GM18861 (cell line): Measurements from ENCODE around the gene MYOM3.
"Not testable (repeated sequence)": the region's sequence is repeated elsewhere in the genome, so short reads cannot be mapped to it uniquely, and the experiment has no call there.

Source experiments
- ATAC-seq: cut with Tn5 transposase; IDR thresholded peaks from one replicate; pipeline ENCODE4 v1.9.1; 2021; ENCODE audit not compliant: unreplicated experiment

Gene MYOM3

DNA sequence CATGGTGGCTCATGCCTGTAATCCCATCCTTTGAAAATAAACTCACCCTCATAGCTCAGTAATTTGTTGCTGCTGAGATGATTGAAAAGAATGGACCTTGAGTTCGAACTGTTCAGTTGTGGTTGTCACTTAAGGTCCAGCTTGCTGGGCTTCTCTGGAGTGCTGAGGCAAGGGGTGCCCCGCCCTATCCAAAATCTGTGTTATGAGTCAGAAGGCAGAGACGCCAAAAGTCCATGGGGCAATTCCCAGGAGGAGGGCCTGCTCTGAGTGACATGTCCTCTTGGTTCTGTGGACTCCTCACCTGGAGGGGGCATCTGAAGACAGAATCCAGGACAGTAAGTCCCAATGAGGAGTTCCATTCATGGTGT, 64.8 kb downstream of the MYOM3 start:
- ATAC-seq: no peak

DNA sequence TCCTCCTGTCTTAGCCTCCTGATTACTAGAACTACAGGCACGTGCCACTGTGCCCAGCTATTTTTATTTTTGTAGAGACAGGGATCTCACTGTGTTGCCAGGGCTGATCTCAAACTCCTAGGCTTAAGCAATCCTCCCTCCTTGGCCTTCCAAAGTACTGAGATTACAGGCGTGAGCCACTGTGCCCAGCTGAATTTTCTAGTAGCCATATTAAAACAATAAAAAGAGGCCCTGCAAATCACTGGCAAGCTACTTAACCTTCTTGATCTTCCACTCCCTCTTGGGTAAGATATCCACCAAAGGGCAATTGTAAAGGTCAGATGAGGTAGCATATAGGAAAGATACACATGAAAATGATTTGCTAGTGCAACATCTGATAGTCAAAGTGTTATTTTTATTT, 66.2 kb downstream of the MYOM3 start:
- no peak for ATAC-seq

DNA sequence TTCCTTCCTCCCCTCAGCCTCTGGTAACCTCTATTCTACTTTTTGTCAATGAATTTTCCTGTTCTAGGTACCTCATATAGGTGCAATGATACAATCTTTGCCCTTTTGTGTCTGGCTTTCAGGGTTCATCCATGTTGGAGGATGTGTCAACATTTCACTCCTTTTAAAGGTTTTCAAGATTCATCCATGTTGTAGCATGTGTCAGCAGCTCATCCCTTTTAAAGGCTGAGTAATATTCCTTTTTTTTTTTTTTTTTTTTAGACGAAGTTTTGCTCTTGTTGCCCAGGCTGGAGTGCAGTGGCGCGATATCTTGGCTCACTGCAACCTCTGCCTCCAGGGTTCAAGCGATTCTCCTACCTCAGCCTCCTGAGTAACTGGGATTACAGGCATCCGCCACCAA, 67.3 kb downstream of the MYOM3 start:
- ATAC-seq: not testable (repeated sequence)

DNA sequence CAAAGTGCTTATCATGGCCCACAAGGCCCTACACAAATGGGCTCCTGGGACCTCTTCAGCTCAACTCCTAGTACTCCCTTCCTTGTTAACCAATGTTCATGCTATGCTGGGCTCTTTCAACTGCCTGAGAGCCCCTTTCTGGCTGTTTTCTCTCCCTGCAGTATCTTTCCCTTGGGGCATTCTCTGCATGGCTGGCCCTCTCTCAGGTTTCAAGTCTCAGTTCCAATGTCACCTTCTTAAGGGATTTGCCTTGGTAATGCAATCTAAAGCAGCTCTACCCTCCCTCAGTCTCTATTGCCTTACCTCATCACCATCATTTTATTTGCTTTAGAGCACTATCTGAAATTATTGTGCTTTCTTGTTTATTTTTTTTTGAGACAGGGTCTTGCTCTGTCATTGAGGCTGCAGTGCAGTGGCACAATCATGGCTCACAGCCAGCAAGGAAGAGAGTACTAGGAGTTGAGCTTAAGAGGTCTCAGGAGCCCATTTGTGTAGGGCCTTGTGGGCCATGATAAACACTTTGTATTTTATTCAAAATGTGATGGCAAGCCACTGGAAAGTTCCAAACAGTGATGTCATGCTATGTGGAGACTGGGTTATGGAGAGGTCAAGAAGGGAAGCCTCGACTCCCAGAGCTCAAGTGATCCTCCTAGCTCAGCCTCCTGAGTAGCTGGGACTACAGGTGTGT, 68.4 kb downstream of the MYOM3 start:
- no peak for ATAC-seq

DNA sequence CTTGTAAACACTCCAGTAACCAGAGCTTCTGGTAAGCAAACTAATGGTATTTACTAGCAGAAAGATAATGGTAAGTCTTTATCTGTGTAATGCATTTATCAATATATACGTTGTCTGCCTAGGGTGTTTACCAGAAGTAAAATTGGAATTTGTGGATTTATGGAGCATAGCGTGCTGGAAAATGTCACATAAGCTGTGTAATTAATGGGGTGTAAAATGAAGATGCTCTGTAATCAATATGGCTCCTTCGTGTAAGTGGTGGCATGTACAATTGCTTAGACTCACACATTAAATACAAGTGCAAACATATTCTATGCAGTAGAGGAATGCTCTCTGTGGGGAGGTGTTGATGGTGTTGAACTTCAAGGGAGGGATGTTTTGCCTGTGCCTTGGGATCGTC, 69.6 kb downstream of the MYOM3 start:
- no peak for ATAC-seq

DNA sequence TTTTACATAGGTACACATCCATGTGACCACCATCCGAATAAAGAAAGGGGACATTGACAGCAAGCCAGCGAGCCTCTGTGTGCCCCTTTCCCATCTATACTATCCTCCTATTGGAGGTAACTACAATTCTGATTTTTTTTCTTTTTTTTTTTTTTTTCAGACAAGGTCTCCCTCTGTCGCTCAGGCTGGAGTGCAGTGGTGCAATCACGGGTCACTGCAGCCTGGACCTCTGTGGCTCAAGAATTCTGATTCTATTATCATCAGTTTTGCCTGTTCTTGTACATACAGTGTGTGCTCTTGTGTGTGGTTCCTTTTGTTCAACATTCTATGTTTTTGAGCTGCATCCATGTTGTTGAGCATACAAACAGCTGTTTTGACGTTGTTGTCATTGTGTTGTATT, 75.8 kb downstream of the MYOM3 start:
- ATAC-seq: no peak

DNA sequence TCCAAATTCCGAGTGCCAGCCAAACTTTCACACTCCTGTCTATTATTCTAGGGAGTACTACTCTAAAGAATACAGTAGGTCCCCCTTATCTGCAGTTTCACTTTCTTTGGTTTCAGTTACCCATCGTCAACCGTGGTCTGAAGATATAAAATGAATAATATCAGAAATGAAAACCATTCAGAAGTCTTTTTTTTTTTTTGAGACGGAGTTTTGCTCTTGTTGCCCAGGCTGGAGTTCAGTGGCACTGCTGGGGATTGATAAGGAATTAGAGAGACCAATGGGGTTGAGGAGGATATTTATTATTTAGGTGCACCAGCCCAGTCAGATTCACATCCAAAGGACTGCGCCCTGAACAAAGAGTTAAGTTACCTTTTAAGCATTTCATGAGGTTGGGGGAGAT, 79.0 kb downstream of the MYOM3 start:
- no peak for ATAC-seq

DNA sequence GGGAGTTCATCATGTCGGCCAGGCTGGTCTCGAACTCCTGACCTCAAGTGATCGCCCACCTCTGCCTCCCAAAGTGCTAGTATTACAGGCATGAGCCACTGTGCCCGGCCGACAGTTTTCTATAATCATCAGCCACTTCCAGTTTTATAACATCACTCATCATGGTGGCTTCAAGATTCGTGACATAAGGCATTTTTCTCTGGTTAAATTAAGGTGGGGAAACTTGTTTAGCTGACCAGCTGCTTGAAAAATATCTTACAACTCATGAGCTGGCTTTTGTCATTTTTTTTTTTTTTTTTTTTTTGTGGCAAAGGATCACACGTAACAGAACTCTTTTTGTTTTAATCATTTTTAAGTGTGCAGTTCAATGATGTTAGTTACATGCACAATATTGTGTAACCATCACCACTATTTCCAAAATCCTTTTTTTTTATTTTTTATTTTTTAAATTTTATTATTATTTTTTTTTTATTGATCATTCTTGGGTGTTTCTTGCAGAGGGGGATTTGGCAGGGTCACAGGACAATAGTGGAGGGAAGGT, 80.9 kb downstream of the MYOM3 start:
- ATAC-seq: not testable (repeated sequence)

GRCh38 chr1:24027838-24028468, 84.0 kb downstream of the MYOM3 start:
- ATAC-seq: no peak

DNA sequence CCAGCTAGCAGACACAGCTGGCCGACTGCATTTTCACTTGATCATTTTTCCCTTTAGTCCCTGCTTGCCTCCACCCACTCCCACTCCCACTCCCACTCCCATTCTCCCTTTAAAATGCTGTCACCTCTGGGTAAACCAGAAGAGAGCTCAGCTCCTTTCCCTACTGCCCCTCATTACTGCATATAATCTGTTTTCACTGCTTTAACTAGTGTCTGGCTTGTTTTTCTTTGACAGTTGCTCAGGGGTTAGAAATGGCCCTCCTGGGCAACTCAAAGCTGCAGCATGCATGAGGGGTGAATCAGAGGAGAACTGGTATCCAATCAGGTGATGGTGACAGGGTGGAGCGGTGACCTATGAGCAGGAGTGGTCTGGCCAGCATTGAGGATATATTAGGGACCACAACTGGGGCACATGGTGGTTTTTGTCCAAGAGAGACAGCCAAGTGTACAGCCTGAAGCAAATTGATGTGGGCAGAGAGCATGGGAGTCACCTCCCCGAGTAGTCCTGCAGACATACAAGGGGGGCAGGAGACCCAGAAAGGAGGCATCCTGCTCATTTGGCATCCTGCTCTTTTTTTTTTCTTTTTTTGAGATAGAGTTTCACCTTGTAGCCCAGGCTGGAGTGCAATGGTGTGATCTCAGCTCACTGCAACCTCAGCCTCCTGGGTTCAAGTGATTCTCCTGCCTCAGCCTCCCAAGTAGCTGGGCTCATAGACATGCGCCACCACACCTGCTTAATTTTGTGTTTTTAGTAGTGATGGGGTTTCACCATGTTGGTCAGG, 89.2 kb downstream of the MYOM3 start:
- ATAC-seq: no peak

GRCh38 chr1:24021403-24022266, 90.3 kb downstream of the MYOM3 start:
- ATAC-seq: no peak

DNA sequence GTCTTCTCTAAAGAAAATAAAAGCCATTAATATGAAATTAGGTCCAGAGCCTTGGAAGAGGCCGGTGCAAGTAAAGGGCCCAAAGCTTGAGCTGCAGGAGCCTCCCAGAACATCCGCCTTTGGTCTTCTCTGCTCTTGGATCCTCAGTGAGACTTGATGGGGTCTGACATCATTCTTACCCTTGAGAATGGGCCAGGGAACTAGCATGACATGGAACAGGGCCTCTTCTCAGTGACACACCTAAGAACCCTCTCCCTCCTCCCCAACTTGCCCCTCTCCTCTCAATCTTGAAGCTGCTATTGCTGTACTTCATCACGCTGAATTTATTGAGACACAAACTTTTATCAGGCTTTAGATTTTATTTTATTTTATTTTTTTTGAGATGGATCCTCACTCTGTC, 91.5 kb downstream of the MYOM3 start:
- no peak for ATAC-seq

DNA sequence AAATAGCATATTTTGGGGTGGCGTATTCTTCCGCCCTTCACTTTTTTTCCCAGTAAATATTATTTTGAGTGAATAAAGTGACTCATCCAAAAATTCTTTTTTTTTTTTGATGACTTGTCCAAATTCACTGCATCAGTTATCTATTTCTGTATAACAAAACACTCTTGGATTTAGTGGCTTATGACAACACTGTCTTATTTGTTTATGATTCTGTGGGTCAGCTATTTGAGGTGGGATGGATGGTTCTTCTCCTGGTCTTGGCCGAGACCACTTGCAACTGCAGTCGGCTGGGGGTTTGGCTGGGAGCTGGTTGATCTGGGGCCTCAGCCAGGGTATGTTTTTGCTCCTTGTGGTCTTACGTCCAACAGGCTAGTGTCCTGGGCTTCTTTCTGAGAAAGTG, 91.9 kb downstream of the MYOM3 start:
- ATAC-seq: no peak

DNA sequence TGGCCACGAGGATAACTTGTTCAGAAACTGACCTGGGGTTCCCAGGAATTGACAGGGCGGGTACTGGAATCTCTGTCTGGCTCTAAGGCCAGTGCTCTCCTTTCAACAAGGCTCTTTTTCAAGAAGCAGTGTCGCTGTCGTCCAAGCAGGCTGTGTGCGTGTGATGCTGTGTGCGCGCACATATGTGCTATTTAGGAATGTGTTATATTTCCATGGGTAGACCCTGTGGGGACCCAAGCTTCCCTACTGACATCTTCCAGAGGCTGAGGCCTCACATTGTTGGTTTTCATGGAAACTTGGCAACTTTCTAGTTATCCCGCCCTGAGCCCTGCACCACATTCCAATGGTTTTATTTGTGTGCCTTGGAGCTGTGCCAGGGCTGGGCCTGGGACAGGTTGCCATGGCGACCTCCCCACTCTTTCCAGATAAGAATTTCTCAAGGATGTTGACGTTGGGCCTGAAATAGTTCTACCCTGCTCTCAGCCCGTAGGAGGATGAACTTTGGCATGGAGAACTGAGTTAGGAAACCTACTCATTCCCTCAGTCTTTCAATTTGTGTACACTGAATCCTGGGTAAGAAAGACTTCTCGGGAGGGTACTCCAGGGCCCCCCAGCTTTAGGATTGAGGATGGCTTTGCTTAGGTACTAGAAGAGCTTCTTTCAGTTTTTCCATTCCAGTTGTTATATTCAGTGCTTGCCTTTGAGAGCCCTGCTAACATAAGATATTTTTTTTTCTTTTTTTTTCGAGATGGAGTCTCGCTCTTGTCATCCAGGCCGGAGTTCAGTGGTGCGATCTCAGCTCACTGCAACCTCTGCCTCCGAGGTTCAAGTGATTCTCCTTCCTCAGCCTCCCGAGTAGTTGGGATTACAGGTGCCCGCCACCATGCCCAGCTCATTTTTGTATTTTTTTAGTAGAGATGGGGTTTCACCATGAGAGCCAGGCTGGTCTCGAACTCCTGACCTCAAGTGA, 93.0 kb downstream of the MYOM3 start:
- no peak for ATAC-seq

GRCh38 chr1:24015221-24016210, 96.4 kb downstream of the MYOM3 start:
- ATAC-seq: no peak

- ATAC-seq: not testable (repeated sequence)
Measured at GRCh38 chr1:24012878-24013277, 99.1 kb downstream of the MYOM3 start.

DNA sequence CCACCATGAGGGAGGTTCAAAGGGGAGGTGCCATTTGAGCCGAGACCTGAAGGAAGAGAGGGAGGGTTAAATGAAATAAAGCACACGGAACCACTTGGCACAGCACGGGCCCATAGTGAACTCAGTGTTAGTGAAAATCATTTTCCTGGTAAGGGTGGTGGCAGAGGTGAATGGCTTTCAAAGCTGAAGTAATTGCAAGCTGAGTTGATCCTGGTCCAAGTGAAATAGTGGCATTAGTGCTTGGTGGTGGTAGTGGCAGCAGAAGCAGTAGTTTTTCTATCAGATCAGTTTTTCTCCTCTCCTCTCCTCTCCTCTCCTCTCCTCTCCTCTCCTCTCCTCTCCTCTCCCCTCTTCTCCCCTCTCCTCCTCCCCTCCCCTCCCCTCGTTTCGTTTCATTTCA, 101.3 kb downstream of the MYOM3 start:
- no peak for ATAC-seq

DNA sequence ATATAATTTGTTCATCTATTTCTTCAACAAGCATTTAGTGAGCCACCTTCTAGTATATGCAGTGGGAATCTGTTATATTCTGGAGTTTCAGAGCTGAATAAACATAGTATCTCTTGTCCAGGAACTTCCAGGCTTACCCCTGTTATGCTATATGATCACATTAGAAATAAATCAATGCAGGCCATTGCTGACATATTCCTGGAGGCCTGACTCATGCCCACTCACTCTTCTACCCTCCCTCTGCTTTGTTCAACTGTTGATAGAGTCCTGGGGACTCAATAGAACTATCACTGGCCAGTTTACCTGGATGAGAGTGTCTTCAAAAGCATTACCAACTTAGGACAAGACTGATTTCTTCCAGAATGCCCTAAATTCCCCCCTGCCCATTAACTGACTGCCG, 102.5 kb downstream of the MYOM3 start:
- ATAC-seq: no peak
